SK-N-MC (cell line): ENCODE data around the gene PSMB10.
"Not testable (repeated sequence)": the region's sequence is repeated elsewhere in the genome, so short reads cannot be mapped to it uniquely, and the experiment has no call there.

Source experiments
- DNase-seq: peaks from one replicate; pipeline ENCODE4 v3.0.0-alpha.2; 2011; ENCODE audit warnings: low read depth, low spot score
- H3K27ac ChIP-seq: fragments of 200-600 bp; sonication (generic); 2 replicates; pipeline ENCODE4 v1.5.1; 2016; ENCODE audit warnings: mixed run types
- H3K36me3 ChIP-seq: fragments of 200-600 bp; sonication (generic); 2 replicates; pipeline ENCODE4 v1.6.1; 2017; ENCODE audit warnings: antibody characterized with exemption, low read length, mixed read lengths; ENCODE audit not compliant: insufficient read depth
- H3K4me3 ChIP-seq: fragments of 200-600 bp; sonication (generic); 2 replicates; pipeline ENCODE4 v1.5.1; 2016
- H3K9ac ChIP-seq: fragments of 200-600 bp; sonication (generic); 2 replicates; pipeline ENCODE4 v1.8.0; 2017; ENCODE audit warnings: mixed run types, mixed read lengths; ENCODE audit not compliant: insufficient read length
- H3K9me3 ChIP-seq: fragments of 200-600 bp; sonication (generic); 2 replicates; pipeline ENCODE4 v1.6.1; 2017; ENCODE audit warnings: low read depth, mild to moderate bottlenecking, antibody characterized with exemption, low read length, moderate library complexity, mixed read lengths
- EZH2 ChIP-seq: fragments of 200-600 bp; sonication (generic); IDR thresholded peaks from one replicate; pipeline ENCODE4 v1.6.1; 2017; ENCODE audit warnings: antibody characterized with exemption
- FOXP2 ChIP-seq: optimal IDR thresholded peaks from 2 replicates; pipeline ENCODE3; 2011; ENCODE audit warnings: mild to moderate bottlenecking, moderate library complexity; ENCODE audit not compliant: insufficient read depth; ENCODE audit errors: extremely low read length, control extremely low read depth
- POLR2AphosphoS5 ChIP-seq: IDR thresholded peaks from 2 replicates; pipeline ENCODE4 v1.6.1; 2012; ENCODE audit warnings: mild to moderate bottlenecking, low read depth, low read length, borderline replicate concordance

The PSMB10 gene

DNA sequence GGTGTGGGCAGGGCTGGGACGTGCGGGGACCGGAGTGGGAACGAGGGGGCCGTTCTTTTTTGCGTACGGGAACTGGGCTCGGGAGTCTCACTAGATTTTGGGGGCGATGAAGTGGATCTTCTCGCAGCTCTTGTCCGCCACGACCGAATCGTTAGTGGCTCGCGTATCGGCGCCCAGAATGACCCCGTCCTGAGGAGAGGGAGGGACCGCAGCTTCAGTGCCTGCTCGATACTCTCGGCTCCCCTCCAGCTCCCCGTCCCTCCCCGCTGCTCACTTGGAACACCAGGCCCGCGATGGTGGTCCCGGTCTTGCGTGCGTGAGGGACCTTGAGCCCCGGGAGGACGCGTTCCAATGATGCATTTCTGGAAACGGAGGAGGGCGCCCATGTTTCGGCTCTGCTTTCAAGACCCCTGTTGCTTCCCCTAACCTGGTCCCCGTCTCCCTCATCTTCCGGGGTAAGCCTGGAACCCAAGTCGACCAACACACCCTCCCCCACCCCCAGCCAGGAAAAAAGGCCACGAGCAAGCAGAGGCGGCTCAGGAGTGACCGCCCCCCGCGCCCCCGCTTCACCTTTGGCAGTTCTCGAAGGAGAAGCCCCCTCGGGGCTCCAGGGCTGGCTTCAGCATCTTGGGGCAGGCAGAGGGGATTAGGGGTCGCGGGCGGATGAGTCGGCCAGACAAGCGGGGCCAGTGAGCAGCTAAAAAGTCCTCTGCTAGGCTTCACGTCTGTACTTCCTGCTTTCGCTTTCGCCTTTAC is at the start of gene PSMB10:
Gene PSMB10, minus strand, starts transcription at position 727 of the 756 bp plus-strand sequence. Its CDS starts 101 bp downstream, at position 626.
- H3K36me3 ChIP-seq, result no peaks in the 10 kb centered on the region
- H3K27ac ChIP-seq, result no peak within 1 kb of the TSS
- peak within 1 kb of the TSS; percentile 87 for H3K4me3 ChIP-seq
- no peak for DNase-seq
- H3K9me3 ChIP-seq, result no peaks in the 10 kb centered on the region
- no peak for TF ChIP-seq EZH2
- TF ChIP-seq FOXP2, result no peak
- TF ChIP-seq POLR2AphosphoS5, result no peak
- peak within 1 kb of the TSS; percentile 76 for H3K9ac ChIP-seq

DNA sequence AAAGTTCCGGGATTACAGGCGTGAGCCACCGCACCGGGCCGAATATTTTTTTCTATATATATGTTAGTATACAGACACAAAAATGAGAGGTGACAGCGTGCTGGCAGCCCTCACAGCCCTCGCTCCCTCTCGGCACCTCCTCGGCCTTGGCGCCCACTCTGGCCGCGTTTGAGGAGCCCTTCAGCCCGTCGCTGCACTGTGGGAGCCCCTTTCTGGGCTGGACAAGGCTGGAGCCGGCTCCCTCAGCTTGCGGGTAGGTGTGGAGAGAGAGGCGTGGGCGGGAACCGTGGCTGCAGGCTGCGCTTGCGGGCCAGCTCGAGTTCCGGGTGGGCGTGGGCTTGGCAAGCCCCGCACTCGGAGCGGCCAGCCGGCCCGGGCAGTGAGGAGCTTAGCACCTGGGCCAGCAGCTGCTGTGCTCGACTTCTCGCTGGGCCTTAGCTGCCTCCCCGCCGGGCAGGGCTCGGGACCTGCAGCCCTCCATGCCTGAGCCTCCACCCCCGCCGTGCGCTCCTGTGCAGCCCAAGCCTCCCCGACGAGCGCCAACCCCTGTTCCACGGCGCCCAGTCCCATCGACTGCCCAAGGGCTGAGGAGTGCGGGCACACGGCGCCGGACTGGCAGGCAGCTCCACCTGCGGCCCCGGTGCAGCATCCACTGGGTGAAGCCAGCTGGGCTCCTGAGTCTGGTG is 45.5 kb upstream of the PSMB10 start:
- TF ChIP-seq POLR2AphosphoS5 (no peak), FOXP2 (no peak), EZH2 (no peak)
- Histone ChIP-seq H3K9me3 (no peaks in the 10 kb centered on the region), H3K4me3 (no peak overlapping the region), H3K27ac (no peak overlapping the region), H3K9ac (no peak overlapping the region), H3K36me3 (no peaks in the 10 kb centered on the region)
- no peak for DNase-seq

DNA sequence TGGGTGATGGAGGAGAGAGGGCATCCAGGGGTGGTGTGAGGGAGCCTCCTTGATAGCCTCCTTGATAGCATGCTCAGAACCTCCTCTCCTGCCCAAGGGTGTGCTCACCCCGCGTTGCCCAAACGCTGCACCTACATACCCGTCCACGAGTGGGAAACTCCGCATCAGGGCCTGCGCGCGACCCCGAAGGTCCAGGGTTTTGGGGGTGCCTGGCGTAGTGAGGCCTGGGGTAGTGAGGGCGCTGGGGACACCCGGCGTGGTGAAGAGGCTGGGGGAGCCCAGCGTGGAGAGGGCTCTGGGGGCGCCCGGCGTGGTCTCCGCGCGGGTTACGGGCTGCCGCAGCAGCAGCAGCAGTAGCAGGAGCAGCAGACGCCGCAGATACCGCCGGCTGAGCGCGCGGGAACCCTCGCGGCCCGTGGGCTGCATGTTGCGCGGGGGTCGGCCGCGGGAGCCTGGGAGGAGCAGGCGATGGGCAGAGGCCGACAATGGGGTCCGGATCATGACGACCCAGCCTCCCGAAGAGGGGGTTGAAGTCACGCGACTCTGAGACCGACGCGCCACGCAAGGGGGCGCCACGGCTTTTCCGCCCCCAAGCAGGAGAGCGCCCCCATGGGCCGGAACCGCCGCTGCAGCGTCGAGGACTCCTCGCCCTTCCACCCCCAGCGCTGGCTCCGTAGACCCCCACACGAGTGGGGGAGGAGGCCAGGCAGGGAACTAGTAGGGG is 43.5 kb upstream of the PSMB10 start, which contains the start of gene DPEP3:
Gene DPEP3, minus strand, starts transcription at position 545 of the 724 bp plus-strand sequence. Its CDS starts 119 bp downstream, at position 426.
- DNase-seq, result no peak
- TF ChIP-seq POLR2AphosphoS5 (no peak), EZH2 (no peak), FOXP2 (no peak)
- Histone ChIP-seq H3K36me3 (no peaks in the 10 kb centered on the region), H3K9ac (no peak within 1 kb of the TSS), H3K9me3 (no peaks in the 10 kb centered on the region), H3K27ac (no peak within 1 kb of the TSS), H3K4me3 (no peak within 1 kb of the TSS)

DNA sequence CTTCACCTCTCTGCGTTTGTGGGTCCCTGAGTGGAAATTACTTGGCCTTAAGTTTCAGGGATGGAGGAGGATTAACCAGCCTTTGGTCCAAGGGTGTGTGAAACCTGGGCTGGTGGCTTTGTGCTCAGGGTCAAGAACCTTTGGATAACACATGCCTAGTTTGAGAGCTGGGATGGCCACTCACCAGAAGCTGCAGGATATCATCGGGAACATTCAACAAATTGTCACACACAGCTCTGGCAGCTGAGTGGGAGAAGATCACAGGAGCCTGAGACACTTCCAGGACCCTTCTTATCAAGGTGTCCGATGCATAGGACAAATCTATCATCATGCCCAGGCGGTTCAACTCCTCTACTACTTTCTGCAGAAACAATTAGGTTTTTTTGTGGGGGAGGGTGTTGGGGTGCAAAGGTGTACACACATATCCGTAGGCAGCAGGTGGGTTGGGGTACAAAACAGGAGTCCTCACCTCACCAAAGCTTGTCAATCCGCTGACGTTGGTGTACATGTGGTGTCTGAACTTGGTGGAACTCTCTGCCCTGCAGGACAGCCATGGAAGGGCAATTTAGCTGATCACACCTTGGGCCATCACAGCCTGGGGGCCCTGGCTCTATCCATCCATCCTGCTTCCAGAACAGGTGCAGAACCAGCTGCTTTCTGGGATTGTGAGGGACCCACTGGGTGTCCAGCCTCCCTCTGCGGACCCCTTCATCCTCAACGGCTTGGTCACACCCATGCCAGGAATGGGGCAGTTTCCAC is 41.0 kb upstream of the PSMB10 start:
- H3K27ac ChIP-seq, result no peak overlapping the region
- H3K4me3 ChIP-seq, result no peak overlapping the region
- TF ChIP-seq FOXP2, result no peak
- no peak for TF ChIP-seq EZH2
- no peak for TF ChIP-seq POLR2AphosphoS5
- H3K9me3 ChIP-seq, result no peaks in the 10 kb centered on the region
- DNase-seq, result no peak
- no peak overlapping the region for H3K9ac ChIP-seq
- no peaks in the 10 kb centered on the region for H3K36me3 ChIP-seq

DNA sequence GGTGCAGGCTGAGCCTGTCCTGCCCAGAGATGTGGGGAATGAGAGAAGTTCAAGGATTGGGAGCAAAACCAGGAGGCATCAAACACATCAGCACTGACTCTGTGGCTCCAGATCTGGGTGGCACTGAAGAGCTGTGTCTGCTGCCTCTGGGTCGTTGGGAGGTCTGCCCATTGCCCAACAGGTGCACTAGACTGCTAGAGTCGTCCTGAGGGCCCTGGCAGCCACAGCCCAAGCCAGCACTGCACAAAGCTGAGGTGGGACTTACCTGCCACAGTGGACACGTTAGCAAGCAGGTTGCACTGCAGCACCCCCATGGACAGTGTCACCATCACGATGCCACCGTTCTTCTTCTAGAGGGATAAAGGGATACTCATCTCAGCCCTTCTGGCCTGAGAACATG is 40.4 kb upstream of the PSMB10 start:
- Histone ChIP-seq H3K36me3 (no peaks in the 10 kb centered on the region), H3K4me3 (no peak overlapping the region), H3K27ac (no peak overlapping the region), H3K9me3 (no peaks in the 10 kb centered on the region), H3K9ac (no peak overlapping the region)
- TF ChIP-seq POLR2AphosphoS5, result no peak
- no peak for TF ChIP-seq FOXP2
- TF ChIP-seq EZH2, result no peak
- no peak for DNase-seq

DNA sequence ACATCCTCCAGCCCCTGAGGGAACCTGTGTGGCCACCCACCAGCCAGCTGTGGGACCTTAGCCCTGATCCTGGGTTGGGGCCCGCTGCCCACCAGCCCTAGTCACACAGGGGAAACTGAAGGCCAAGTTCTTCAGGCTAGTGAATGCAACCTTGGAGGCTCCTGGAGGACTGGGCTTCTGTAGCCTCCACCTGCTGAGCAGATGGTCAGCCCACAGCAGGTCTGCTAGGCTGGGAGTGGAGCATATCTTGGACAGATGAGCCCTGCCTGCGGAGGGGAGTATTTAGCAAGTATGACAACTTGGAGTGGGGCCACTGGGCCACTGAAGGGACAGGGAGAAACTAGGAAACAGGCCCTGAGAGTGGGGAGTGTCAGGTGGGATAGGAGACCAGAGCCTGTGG is 39.6 kb upstream of the PSMB10 start:
- Histone ChIP-seq H3K9me3 (no peaks in the 10 kb centered on the region), H3K4me3 (no peak overlapping the region), H3K9ac (no peak overlapping the region), H3K27ac (no peak overlapping the region), H3K36me3 (no peaks in the 10 kb centered on the region)
- DNase-seq, result no peak
- TF ChIP-seq FOXP2 (no peak), POLR2AphosphoS5 (no peak), EZH2 (no peak)

DNA sequence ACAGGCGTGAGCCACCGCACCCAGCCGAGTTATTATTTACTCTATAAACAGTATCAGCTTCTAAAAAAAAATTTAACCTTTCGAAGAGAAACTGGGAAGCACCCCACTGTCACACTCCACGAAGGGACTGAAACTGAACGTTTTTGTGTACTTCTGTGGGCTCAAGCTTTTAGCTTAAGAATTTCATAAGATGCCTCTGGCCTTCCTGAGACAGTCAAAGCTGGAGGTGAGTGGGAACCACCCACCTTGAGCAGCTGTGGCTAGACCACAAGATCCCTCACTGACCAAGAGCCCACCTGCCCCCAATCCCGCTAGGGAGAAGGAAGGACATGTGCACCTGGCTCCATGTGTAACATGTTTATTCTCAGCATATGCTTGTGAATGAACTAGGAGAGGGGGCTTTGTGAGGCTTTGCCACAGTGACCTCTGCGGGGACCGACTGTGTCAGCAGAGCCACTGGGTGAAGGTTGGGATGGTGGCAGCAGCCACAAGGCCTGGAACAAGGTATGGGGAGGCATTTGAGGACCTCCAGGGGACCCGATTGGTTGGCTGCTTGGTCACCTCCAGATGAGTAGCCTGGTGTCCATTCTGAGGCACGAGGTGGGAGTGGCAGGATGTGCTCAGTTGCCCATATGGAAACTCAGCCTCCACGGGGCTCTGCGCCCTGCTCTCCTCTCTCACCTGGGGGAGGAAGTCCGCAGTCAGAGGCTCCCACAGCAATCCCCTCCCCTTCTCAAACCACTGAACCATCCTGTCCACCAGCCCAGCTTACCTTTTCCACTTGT is 38.9 kb upstream of the PSMB10 start:
- H3K36me3 ChIP-seq, result no peaks in the 10 kb centered on the region
- no peak overlapping the region for H3K9ac ChIP-seq
- no peak overlapping the region for H3K4me3 ChIP-seq
- no peak for TF ChIP-seq POLR2AphosphoS5
- TF ChIP-seq EZH2, result no peak
- TF ChIP-seq FOXP2, result no peak
- DNase-seq, result no peak
- no peaks in the 10 kb centered on the region for H3K9me3 ChIP-seq
- H3K27ac ChIP-seq, result no peak overlapping the region

DNA sequence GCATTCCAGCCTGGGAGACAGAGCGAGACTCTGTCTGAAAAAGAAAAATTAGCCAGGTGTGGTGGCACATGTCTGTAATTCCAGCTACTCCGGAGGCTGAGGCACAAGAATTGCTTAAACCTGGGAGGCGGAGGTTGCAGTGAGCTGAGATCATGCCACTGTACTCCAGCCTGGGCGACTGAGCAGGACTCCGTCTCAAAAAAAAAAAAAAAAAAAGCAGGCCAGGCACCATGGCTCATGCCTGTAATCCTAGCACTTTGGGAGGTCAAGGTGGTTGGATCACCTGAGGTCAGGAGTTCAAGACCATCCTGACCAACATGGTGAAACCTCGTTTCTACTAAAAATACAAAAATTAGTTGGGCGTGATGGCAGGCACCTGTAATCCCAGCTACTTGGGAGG is 35.6 kb upstream of the PSMB10 start:
- not testable (repeated sequence) for H3K27ac ChIP-seq, DNase-seq, H3K9me3 ChIP-seq, H3K36me3 ChIP-seq, H3K9ac ChIP-seq, H3K4me3 ChIP-seq
